HFFc6 (cell line): ENCODE results near the gene MEP1B. TPM values are rescaled to one million over a fixed set of nuclear protein-coding genes. Genes with fewer than 3 reads are reported as not detected.
A peak's percentile ranks its signal among the peaks of the same experiment; 100 is the strongest.

Source experiments
- DNase-seq: peaks from one replicate; pipeline ENCODE4 v3.0.0-alpha.2; 2018
- H3K27ac Mint-ChIP-seq: 2 replicates; pipeline ENCODE4 v1.8.0; 2020; ENCODE audit warnings: mild to moderate bottlenecking, mixed read lengths
- H3K27me3 Mint-ChIP-seq: 2 replicates; pipeline ENCODE4 v1.8.0; 2021; ENCODE audit warnings: mild to moderate bottlenecking, moderate library complexity, mixed read lengths; ENCODE audit not compliant: insufficient read depth
- H3K36me3 Mint-ChIP-seq: 2 replicates; pipeline ENCODE4 v1.8.0; 2021; ENCODE audit warnings: low read depth, mixed read lengths
- H3K4me1 Mint-ChIP-seq: 2 replicates; pipeline ENCODE4 v1.8.0; 2020; ENCODE audit warnings: low read depth, mixed read lengths
- H3K4me3 Mint-ChIP-seq: 2 replicates; pipeline ENCODE4 v1.8.0; 2020; ENCODE audit warnings: mild to moderate bottlenecking, moderate library complexity, mixed read lengths
- H3K9me3 Mint-ChIP-seq: 2 replicates; pipeline ENCODE4 v1.8.0; 2020; ENCODE audit warnings: mild to moderate bottlenecking, mixed read lengths
- CTCF ChIP-seq: fragments of 200-600 bp; sonication (generic); IDR thresholded peaks from 2 replicates; pipeline ENCODE4 v1.5.0; 2021; ENCODE audit warnings: antibody characterized with exemption, mild to moderate bottlenecking
- long read RNA-seq: library from polyadenylated mRNA; unstranded; transcript quantifications from one replicate; pipeline ENCODE4 v2.0.0, GENCODE V29; 2019
- total RNA-seq, 6 experiments: library from RNA; stranded (reverse); fragmentation: NEBNext Ultra II Directional; extraction: Animal tissue kit (Norgen Biotek cat#: 25700); gene quantifications; 2 replicates in 1 of 6; 3 replicates in 5 of 6; pipeline ENCODE4 v1.2.3, GENCODE V29; 2021

The MEP1B gene
- total RNA-seq = not detected
- long read RNA-seq = 0 reads

- H3K27me3 Mint-ChIP-seq = no peaks in the 10 kb centered on the region
- TF ChIP-seq CTCF = no peak
- no peaks in the 10 kb centered on the region for H3K9me3 Mint-ChIP-seq
- DNase-seq = no peak
- no peaks in the 10 kb centered on the region for H3K36me3 Mint-ChIP-seq
- no peak within 1 kb of the TSS for H3K27ac Mint-ChIP-seq
- H3K4me1 Mint-ChIP-seq = no peaks in the 10 kb centered on the region
- H3K4me3 Mint-ChIP-seq = no peak within 1 kb of the TSS
Observed at GRCh38 chr18:32189790-32190189, at the start of gene MEP1B. TSS of gene MEP1B (plus strand) at chr18:32190039. CDS start at chr18:32190071, 32 bp downstream.

GRCh38 chr18:32148185-32148870 lies 41.5 kb upstream of the MEP1B start:
- Mint-ChIP-seq H3K27me3 (peaks cover 2% of the 10 kb centered on the region), H3K27ac (no peak overlapping the region), H3K4me1 (no peaks in the 10 kb centered on the region), H3K4me3 (no peak overlapping the region), H3K9me3 (no peaks in the 10 kb centered on the region; the same call in 1 of the 2 replicates), H3K36me3 (no peaks in the 10 kb centered on the region)
- TF ChIP-seq CTCF = no peak
- DNase-seq = no peak

- H3K27ac Mint-ChIP-seq = no peak overlapping the region
- H3K4me3 Mint-ChIP-seq = no peak overlapping the region
- TF ChIP-seq CTCF = no peak
- no peaks in the 10 kb centered on the region; the same call in 1 of the 2 replicates for H3K9me3 Mint-ChIP-seq
- DNase-seq = no peak
- H3K4me1 Mint-ChIP-seq = peaks cover 2% of the 10 kb centered on the region
- no peaks in the 10 kb centered on the region; the same call in 1 of the 2 replicates for H3K27me3 Mint-ChIP-seq
- no peaks in the 10 kb centered on the region for H3K36me3 Mint-ChIP-seq
Observed at GRCh38 chr18:32152705-32153448, 37.0 kb upstream of the MEP1B start.

DNA sequence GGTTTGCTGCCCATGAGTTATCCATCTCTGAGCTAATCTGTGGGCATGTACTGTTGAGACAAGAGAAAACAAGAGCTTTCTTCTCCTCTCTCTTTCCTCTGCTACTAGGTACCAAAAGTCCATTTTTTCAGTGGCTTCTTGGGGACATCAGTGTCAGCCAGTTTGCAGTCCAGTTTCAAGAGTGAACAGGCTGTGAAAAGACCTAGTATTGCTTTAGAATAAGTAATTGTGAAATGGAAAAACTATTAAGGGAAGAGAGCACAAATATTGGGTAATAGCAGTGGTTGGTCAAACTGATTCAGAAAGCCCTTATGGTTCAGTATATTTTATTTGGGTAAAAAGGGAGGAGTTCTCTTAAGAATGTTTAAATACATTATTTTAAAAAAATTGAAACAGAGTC lies 33.0 kb upstream of the MEP1B start:
- H3K27ac Mint-ChIP-seq = no peak overlapping the region
- H3K9me3 Mint-ChIP-seq = no peaks in the 10 kb centered on the region
- no peaks in the 10 kb centered on the region for H3K36me3 Mint-ChIP-seq
- H3K27me3 Mint-ChIP-seq = no peaks in the 10 kb centered on the region; the same call in 1 of the 2 replicates
- no peak for DNase-seq
- peaks cover 7% of the 10 kb centered on the region for H3K4me1 Mint-ChIP-seq
- no peak for TF ChIP-seq CTCF
- H3K4me3 Mint-ChIP-seq = no peak overlapping the region

GRCh38 chr18:32157580-32157979 lies 32.3 kb upstream of the MEP1B start:
- no peak overlapping the region for H3K27ac Mint-ChIP-seq
- H3K9me3 Mint-ChIP-seq = no peaks in the 10 kb centered on the region
- H3K36me3 Mint-ChIP-seq = no peaks in the 10 kb centered on the region
- peaks cover 7% of the 10 kb centered on the region for H3K4me1 Mint-ChIP-seq
- TF ChIP-seq CTCF = no peak
- DNase-seq = no peak
- H3K4me3 Mint-ChIP-seq = peak overlapping the region; percentile 70; the same call in 1 of the 2 replicates
- H3K27me3 Mint-ChIP-seq = no peaks in the 10 kb centered on the region; the same call in 1 of the 2 replicates
